Fibroblast of peridontal ligament (primary cell): ENCODE measurements around the gene SLC41A3.
"Not testable (repeated sequence)": the region's sequence is repeated elsewhere in the genome, so short reads cannot be mapped to it uniquely, and the experiment has no call there.

Source experiments
- DNase-seq: peaks from one replicate; pipeline ENCODE4 v3.0.0-alpha.2; 2010; ENCODE audit errors: extremely low read depth

SLC41A3 gene

DNA sequence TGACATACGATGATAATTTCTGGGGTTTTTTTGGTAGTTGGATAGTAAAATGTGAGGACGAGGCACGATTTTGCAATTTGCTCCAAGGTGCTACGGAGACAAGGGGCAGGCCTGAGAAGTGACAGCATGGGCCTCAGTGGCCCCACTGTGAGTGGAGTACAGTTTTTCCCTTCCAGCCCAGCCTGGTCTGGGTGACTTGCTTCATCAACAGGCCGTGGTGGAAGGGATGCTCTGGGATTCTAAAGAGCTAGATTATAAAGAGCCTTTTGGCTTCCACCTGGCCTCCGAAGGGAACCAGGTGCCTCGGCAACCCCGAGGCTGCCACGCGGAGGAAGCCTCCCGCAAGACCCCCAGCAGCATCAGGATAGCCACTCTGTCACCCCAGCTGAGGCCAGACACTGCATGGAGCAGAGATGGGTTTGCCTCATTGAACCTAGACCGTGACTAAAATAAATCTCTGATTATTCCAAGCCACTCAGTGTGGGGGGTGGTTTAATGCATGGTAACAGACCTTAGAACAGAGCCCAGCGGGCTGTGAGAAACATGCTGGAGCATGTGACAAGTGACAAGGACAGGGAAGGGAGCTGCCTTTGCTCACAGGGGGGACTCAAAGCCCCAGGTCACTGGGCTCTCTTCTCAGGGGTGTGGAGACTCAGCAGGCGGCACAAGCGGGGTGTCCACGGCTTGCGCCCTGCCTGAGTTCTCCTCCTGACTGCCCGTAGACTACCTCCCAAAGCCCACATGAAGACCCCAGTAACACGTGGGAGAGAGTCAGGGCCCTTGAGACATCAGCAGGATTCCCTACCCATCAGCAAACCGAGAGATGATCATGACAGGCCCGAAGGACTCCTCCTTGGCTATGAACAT is 22.6 kb upstream of the SLC41A3 start:
- DNase-seq, result no peak

DNA sequence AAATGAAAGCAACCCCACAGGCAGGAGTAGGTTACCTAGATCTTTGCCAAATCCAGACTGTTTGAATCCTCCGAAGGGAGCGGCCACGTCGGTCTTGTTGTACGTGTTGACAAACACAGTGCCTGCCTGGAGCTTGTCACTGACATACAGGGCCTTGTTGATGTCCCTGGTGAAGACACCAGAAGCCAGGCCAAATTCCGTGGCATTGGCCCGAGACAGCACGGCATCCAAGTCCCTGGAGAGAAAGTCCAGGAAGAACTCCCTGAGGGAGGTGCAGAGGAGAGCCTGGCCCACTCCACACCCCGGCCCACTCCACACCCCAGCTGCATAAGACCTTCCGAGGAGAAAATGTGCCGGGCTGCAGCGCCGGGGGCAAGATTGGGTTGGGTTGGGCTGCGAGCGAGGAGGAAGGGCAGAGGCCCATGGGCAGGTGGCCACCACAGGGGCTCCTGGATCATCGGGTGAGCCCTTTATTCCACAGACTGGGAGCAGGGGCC is 21.8 kb upstream of the SLC41A3 start:
- no peak for DNase-seq

- DNase-seq, result no peak
Observed at GRCh38 chr3:126104742-126105605, 21.1 kb upstream of the SLC41A3 start.

DNA sequence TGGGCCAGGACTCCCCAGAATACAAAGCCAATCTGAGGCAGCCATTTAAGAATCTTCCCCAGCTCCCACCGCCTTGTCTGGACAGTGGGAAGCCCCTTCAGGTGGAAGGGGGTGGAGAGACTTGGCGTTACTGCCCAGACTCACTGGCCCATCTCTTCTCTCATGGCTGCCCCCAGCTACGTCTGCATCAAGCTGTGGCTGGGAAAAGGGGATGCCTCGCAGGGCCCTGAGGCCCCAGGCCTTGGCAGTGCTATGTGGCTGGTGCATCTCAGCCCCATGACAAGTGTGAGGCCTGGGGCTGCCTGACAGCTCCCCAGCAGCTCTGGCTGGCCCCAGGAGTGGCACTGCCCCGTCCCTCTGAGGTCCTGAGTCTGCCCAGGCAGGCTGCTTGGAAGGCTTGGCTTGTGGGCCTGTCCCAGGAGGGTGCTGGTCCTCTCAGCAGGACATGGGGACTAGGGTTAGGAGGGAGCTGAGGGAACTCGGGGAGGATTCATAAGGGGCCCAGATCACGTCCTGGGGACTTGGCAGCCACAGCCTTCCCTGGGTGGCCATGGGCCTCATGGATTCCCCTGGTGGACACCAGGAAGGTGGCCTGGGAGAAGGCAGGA is 20.2 kb upstream of the SLC41A3 start:
- DNase-seq, result no peak

DNA sequence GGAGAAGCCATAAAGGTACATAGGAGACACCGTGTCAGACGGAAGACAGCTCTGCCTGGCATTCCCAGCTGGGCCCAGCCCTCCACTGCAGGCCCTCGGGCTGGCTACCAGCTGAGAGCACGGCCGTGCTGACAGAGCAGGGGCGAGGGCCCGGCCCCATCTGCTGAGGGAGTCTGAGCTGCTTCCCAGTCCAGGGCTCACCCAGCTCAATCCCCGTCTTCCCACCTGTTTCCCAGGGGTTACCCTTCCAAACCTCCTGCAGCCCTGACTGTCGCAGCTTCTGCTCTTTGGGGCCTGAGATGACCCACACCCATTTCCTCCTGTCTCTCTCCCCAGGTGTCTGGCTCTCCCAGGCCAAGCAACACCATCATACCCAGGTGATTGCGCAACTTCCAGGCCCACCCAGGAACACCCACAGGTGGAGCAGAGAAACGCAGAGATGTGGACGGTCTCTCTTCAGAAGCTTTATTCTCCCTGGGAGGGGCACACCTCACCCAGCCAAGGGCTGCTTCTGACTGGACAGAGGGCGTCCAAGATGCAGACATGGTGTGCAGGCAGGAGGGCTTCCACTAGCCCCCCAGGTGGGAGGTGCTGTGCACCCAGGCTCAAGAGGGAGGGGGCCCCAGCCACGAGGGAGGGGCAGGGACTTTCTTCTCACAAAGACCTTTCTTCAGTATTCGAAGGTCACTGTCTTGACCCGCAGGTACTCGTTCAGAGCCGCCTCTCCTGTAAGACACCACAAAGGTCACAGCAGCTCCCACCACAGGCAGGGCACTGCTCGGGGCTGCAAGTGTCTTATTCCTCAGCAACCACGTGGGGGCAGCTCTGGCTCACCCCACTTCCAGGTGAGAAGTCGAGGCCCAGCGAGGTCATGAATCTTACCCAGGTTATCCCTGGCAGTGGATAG is 19.4 kb upstream of the SLC41A3 start:
- DNase-seq, result no peak

GRCh38 chr3:126102530-126102951 is 18.6 kb upstream of the SLC41A3 start:
- DNase-seq, result peak; percentile 91

GRCh38 chr3:126102011-126102410 is 18.1 kb upstream of the SLC41A3 start:
- DNase-seq, result no peak

DNA sequence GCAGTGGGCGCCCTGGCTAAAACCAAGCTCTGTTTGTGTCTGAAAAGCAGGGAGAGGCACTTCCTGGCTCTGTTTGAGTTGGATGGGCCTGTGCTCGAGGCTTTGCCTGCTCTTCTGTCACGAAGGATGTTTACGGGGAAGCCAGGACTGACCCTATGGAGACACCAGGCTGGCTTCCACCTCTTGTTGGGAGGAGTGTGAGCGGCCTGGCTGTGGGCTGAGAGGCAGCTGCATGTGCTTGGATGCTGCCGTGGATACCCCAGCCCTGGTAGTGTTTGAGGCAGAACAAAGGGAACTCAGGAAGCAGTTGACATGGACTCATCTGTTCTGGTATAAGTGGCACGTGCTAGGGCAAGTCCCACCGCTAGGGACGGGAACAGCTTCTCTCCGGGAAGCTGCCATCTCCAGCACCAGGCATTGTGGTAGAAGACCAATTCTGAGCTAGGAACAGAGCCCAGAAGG is 17.6 kb upstream of the SLC41A3 start:
- DNase-seq, result no peak

DNA sequence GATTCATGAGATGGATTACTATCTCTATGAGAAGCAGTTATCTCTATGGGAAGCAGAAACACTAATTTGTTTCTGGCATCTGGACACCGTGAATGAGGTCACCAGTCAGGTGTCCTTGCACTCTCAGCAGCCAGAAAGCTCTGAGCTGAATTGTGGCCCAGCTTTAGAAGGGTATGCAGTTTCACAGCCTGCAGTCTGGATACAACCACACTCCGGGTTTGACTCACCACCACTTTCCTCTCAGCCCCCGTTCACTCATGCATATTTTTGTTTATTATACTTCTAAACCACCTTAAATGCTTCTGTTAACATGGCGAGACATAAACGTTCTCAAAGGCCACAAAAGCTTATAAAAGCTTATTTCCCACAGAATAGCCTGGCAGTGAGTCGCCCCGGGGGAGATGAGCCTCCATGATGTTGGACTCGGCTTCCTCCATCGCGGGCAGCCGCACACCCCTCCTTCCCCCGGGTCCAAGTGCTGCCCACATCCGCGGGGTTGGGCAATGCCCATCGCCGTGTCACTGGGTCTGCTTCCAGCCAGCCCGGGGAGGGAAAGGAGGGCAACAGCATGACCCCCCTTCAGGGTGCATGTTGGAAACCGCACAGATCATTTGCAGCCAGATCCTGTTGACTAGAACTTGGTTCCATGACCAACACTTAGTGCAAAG is 16.8 kb upstream of the SLC41A3 start:
- peak; percentile 91 for DNase-seq

- no peak for DNase-seq
Observed at GRCh38 chr3:126100269-126100633, 16.3 kb upstream of the SLC41A3 start.

- DNase-seq, result no peak
Observed at GRCh38 chr3:126098391-126098858, 14.5 kb upstream of the SLC41A3 start.

- DNase-seq, result no peak
Observed at GRCh38 chr3:126097801-126098200, 13.9 kb upstream of the SLC41A3 start.

DNA sequence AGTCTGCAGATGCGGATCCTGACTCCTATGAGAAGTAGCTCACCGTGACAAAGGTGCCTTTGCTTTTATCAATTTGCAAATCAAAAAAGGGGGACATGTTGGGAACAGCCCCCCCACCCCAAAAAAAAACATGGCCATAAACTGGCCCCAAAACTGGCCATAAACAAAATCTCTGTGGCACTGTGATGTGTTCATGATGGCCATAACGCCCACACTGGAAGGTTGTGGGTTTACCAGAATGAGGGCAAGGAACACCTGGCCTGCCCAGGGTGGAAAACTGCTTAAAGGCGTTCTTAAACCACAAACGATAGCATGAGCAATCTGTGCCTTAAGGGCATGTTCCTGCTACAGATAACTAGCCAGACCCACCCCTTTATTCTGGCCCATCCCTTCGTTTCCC is 12.3 kb upstream of the SLC41A3 start:
- DNase-seq, result not testable (repeated sequence)

DNA sequence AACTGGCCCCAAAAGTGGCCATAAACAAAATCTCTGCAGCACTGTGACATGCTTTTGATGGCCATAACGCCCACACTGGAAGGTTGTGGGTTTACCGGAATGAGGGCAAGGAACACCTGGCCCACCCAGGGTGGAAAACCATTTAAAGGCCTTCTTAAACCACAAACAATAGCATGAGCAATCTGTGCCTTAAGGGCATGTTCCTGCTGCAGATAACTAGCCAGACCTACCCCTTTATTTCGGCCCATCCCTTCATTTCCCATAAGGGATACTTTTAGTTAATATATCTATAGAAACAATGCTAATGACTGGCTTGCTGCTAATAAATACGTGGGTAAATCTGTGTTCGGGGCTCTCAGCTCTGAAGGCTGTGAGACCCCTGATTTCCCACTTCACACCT is 8.2 kb upstream of the SLC41A3 start:
- DNase-seq, result not testable (repeated sequence)

DNA sequence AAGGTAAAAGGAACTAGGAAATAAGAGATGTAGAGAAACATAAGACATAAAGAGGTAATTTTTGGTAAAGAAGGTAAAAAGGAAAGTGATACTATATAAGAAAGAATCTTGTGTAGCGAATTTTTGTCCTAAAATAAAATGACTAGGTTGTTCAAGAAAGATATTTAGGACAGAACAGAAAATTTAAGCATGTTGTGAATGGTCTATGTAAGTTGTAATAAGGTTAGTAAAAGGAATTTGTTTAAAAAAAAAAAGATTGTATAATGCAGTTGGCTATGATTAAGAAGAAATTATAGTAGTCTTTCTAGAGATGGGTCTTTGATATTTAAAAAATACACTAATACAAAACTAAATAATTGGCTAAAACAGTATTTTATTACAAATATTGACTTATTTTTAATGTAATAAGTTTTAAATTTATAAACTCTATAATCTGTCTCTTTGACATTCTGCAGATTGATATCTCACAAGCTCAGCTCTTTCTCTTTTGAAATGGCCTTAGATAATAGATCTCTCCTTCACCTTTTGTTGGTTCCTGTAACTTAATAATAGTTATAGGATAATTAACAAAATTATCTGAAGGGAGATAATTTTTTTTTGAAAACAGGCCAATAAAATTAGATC is 3.7 kb upstream of the SLC41A3 start:
- DNase-seq, result no peak

- no peak for DNase-seq
Observed at GRCh38 chr3:126085841-126086240, 1.9 kb upstream of the SLC41A3 start.

DNA sequence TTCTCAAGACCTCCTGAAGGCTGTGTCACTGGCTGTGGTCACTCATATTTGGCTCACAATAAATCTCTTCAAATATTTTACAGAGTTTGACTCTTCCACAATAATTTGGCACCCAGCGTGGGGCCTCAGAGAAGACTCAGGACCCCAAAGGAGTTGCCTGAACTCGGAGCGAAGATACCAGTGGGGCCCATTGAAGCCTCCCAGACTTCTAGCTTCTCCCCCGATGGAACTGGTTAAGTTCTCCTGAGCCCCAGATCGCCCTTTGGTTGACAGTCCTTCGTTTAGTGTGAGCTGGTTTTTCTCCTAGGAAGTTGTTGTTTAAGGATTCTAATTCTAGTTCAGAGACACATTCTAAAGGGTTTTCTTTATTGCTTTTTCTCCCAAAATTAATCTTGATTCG is 1.4 kb upstream of the SLC41A3 start:
- no peak for DNase-seq

DNA sequence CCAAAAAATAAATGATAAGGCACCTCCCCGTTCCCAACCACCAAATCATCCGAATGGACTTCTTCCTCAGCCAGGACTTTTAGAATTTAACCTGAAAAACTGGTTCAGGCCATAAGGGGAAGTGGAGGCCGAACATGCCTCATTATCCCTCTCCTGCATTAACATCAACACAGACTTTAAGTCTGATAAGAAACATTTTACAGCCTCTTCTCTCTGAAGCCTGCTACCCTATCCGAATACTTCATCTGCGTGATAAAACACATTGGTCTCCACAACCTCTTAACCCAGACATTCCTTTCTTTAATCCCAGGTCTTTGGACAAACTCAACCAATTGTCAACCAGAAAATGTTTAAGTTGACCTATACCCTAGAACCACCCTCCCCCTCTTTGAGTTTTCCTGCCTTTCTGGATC is 850 bp upstream of the SLC41A3 start:
- DNase-seq, result no peak

DNA sequence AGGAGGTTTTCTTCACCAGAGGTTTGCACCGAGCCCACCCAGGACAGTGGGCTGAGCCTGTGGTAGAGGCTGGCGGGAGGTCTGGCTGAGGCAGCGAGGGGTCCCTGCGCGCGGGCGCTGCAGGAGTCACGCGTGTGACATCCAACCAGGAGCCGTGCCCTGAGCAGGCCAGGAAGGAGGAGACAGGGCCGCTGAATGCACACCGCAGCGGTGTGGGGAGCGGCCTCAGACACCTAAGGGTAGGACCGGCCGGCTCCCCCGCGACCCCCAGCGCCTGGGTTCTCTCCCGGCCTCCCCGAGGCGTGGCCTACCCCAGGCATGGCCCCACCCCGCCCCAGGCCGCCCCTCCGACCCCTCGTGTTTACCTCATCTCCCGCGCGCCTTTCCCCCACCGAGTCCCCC is 412 bp downstream of the SLC41A3 start:
- peak; percentile 14 for DNase-seq

DNA sequence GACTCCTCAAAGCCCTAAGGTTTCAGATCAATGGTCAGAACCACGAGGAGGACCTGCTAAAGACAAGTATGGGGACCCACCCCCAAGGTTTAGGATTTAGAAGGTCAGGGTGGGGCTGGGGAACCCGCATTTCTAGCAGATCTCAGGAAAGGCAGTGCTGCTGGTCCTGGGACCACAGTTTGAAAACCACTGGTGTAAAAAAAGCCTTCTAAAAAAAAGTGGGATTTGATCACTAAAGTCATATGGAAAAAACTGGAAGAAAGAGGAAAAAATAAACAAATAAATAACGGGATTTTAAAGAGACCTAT is 832 bp downstream of the SLC41A3 start:
- peak; percentile 3 for DNase-seq
